Measurements from ENCODE around the gene ZBTB40.

ZBTB40 gene

GRCh38 chr1:22509815-22510214 lies 58.2 kb downstream of the ZBTB40 start:
- H2AFZ ChIP-seq (ENCODE audit: low read depth, low read length, severe bottlenecking) = no peak overlapping the region
- H3K9ac ChIP-seq (ENCODE audit: low read length) = no peak overlapping the region
- no peaks in the 10 kb centered on the region for H3K27me3 ChIP-seq (ENCODE audit: low read length)
- no peaks in the 10 kb centered on the region for H3K9me3 ChIP-seq (ENCODE audit: insufficient read depth, low read length)
- H3F3A ChIP-seq (ENCODE audit: insufficient read depth) = no peaks in the 10 kb centered on the region
- no peaks in the 10 kb centered on the region for H3K36me3 ChIP-seq (ENCODE audit: low read length)
- no peak for TF ChIP-seq EZH2phosphoT487 (conservative IDR thresholded peaks at IDR 0.05; ENCODE audit: low read length)
- no peak for TF ChIP-seq CTCF (IDR thresholded peaks at IDR 0.05; ENCODE audit: insufficient read depth, low read length, poor library complexity, severe bottlenecking)
- no peaks in the 10 kb centered on the region for H4K20me1 ChIP-seq (ENCODE audit: low read depth, low read length)
- no peak overlapping the region for H3K4me3 ChIP-seq (ENCODE audit: insufficient read depth, low read length, poor library complexity, severe bottlenecking)
- H3K27ac ChIP-seq (ENCODE audit: low read depth, low read length) = no peak overlapping the region
- H3K79me2 ChIP-seq (ENCODE audit: insufficient read depth, low read length) = no peaks in the 10 kb centered on the region
- H3K4me2 ChIP-seq (ENCODE audit: low read depth, low read length, poor library complexity, severe bottlenecking) = no peak overlapping the region
- H3K9me2 ChIP-seq (replicated peaks; ENCODE audit: insufficient read depth, low read length) = no peaks in the 10 kb centered on the region

GRCh38 chr1:22512873-22513272 lies 61.2 kb downstream of the ZBTB40 start:
- Histone ChIP-seq H3K27me3 (ENCODE audit: low read length) (no peaks in the 10 kb centered on the region), H2AFZ (ENCODE audit: low read depth, low read length, severe bottlenecking) (no peak overlapping the region), H3K9me2 (replicated peaks; ENCODE audit: insufficient read depth, low read length) (no peaks in the 10 kb centered on the region), H4K20me1 (ENCODE audit: low read depth, low read length) (no peaks in the 10 kb centered on the region), H3K9ac (ENCODE audit: low read length) (no peak overlapping the region), H3K9me3 (ENCODE audit: insufficient read depth, low read length) (no peaks in the 10 kb centered on the region), H3F3A (ENCODE audit: insufficient read depth) (no peaks in the 10 kb centered on the region), H3K4me3 (ENCODE audit: insufficient read depth, low read length, poor library complexity, severe bottlenecking) (no peak overlapping the region), H3K27ac (ENCODE audit: low read depth, low read length) (no peak overlapping the region), H3K36me3 (ENCODE audit: low read length) (no peaks in the 10 kb centered on the region), H3K79me2 (ENCODE audit: insufficient read depth, low read length) (no peaks in the 10 kb centered on the region), H3K4me2 (ENCODE audit: low read depth, low read length, poor library complexity, severe bottlenecking) (no peak overlapping the region)
- TF ChIP-seq CTCF (IDR thresholded peaks at IDR 0.05; ENCODE audit: insufficient read depth, low read length, poor library complexity, severe bottlenecking) (no peak), EZH2phosphoT487 (conservative IDR thresholded peaks at IDR 0.05; ENCODE audit: low read length) (no peak)

GRCh38 chr1:22516906-22517571 lies 65.4 kb downstream of the ZBTB40 start:
- no peaks in the 10 kb centered on the region for H3K79me2 ChIP-seq (ENCODE audit: insufficient read depth, low read length)
- no peaks in the 10 kb centered on the region for H3K9me2 ChIP-seq (replicated peaks; ENCODE audit: insufficient read depth, low read length)
- H3K9me3 ChIP-seq (ENCODE audit: insufficient read depth, low read length) = no peaks in the 10 kb centered on the region
- no peak overlapping the region for H2AFZ ChIP-seq (ENCODE audit: low read depth, low read length, severe bottlenecking)
- no peaks in the 10 kb centered on the region for H3K36me3 ChIP-seq (ENCODE audit: low read length)
- no peak overlapping the region for H3K4me2 ChIP-seq (ENCODE audit: low read depth, low read length, poor library complexity, severe bottlenecking)
- no peaks in the 10 kb centered on the region for H3F3A ChIP-seq (ENCODE audit: insufficient read depth)
- TF ChIP-seq EZH2phosphoT487 (conservative IDR thresholded peaks at IDR 0.05; ENCODE audit: low read length) (no peak), CTCF (IDR thresholded peaks at IDR 0.05; ENCODE audit: insufficient read depth, low read length, poor library complexity, severe bottlenecking) (no peak)
- no peak overlapping the region for H3K4me3 ChIP-seq (ENCODE audit: insufficient read depth, low read length, poor library complexity, severe bottlenecking)
- no peak overlapping the region for H3K9ac ChIP-seq (ENCODE audit: low read length)
- H4K20me1 ChIP-seq (ENCODE audit: low read depth, low read length) = no peaks in the 10 kb centered on the region
- H3K27me3 ChIP-seq (ENCODE audit: low read length) = no peaks in the 10 kb centered on the region
- H3K27ac ChIP-seq (ENCODE audit: low read depth, low read length) = no peak overlapping the region
